Measurements from ENCODE around the gene ZBTB20.
A peak's percentile ranks its signal among the peaks of the same experiment; 100 is the strongest.

ZBTB20 gene

DNA sequence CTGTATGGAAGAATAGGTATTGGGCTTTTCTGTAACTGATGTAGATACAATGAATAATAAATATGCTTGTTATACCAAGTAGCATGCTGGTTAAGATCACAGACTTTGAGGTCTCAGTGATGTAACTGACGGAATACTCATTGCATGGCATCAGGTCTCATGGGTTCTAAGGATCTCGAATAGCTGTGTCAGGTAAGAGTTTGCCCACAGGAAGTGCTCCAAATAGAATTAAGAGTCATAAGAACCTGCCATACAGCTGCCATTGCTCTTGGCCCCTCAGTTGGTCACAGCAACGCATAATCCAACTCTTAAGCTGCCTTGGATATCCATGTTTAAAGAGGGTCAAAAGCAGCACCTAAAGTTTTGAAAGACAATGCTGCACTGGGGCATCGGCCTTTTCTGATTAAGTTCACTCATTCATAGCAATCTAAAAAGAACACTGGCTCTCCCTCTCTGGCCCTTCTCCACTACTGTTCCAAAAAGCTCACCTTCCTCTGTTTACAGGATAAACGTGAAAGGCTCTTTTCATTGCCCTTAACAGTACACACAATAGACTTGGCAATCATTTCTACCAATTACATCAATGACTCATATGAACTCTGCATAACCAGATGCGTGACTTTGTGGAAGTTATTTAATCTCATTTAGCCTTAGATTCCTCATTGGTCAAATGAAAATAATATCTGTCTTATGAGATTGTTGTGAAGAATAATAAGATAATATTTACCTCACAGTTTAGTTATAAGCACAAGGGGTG, 74.6 kb downstream of the ZBTB20 start:
- Histone ChIP-seq H3K79me1 (replicated peaks; ENCODE audit: low read length, poor library complexity, severe bottlenecking) (peaks cover 1% of the 10 kb centered on the region), H2AFZ (ENCODE audit: low read depth, low read length) (no peak overlapping the region), H2BK15ac (ENCODE audit: low read depth, poor library complexity, severe bottlenecking) (no peak overlapping the region), H3K4me2 (ENCODE audit: low read length, poor library complexity, severe bottlenecking) (no peak overlapping the region), H3K27ac (ENCODE audit: low read length, poor library complexity, severe bottlenecking) (no peak overlapping the region), H3K4ac (ENCODE audit: low read depth in 1 of 2, low read length in 2 of 2) (no peak overlapping the region), H2BK12ac (ENCODE audit: low read length in 2 of 2) (peak overlapping the region in 1 of 2 experiments; percentile 24), H2AK5ac (ENCODE audit: low read length, severe bottlenecking) (no peak overlapping the region), H3K9me3 (ENCODE audit: control insufficient read depth, low read length) (peaks cover 11% of the 10 kb centered on the region), H3K14ac (ENCODE audit: low read length in 2 of 2) (no peak overlapping the region), H3K23ac (ENCODE audit: low read length in 2 of 2) (no peak overlapping the region), H3K4me1 (ENCODE audit: control insufficient read depth, insufficient read depth, low read depth, low read length) (no peaks in the 10 kb centered on the region), H2BK120ac (ENCODE audit: low read depth, low read length) (no peak overlapping the region), H2BK5ac (ENCODE audit: low read depth, low read length, poor library complexity, severe bottlenecking) (no peak overlapping the region), H3K9ac (ENCODE audit: low read length) (peak overlapping the region; percentile 84), H4K8ac (ENCODE audit: low read length) (no peak overlapping the region), H4K91ac (ENCODE audit: low read length) (no peak overlapping the region), H3K4me3 (ENCODE audit: insufficient read depth in 1 of 2, low read depth in 1 of 2, low read length in 2 of 2) (peak overlapping the region in 1 of 2 experiments; percentile 55), H3K27me3 (ENCODE audit: control insufficient read depth in 1 of 2, insufficient read depth in 1 of 2, low read length in 2 of 2) (no peaks in the 10 kb centered on the region), H3K36me3 (ENCODE audit: control insufficient read depth in 1 of 2, insufficient read depth in 2 of 2, low read depth in 1 of 2, low read length in 2 of 2) (peaks cover 2 to 4% of the 10 kb centered on the region in 2 experiments), H3K18ac (ENCODE audit: low read depth in 1 of 2, low read length in 2 of 2) (no peak overlapping the region)
- WGBS = 89% methylated on average over 5 of the region's 6 CpGs
- DNase-seq = no peak

- Histone ChIP-seq H3K14ac (ENCODE audit: low read length in 2 of 2) (no peak overlapping the region), H2BK120ac (ENCODE audit: low read depth, low read length) (no peak overlapping the region), H2BK12ac (ENCODE audit: low read length in 2 of 2) (no peak overlapping the region), H3K27me3 (ENCODE audit: control insufficient read depth in 1 of 2, insufficient read depth in 1 of 2, low read length in 2 of 2) (no peaks in the 10 kb centered on the region), H3K9me3 (ENCODE audit: control insufficient read depth, low read length) (peaks cover 7% of the 10 kb centered on the region), H3K27ac (ENCODE audit: low read length, poor library complexity, severe bottlenecking) (no peak overlapping the region), H4K91ac (ENCODE audit: low read length) (no peak overlapping the region), H2AFZ (ENCODE audit: low read depth, low read length) (no peak overlapping the region), H2BK15ac (ENCODE audit: low read depth, poor library complexity, severe bottlenecking) (no peak overlapping the region), H3K79me1 (replicated peaks; ENCODE audit: low read length, poor library complexity, severe bottlenecking) (no peaks in the 10 kb centered on the region), H3K4me2 (ENCODE audit: low read length, poor library complexity, severe bottlenecking) (no peak overlapping the region), H3K23ac (ENCODE audit: low read length in 2 of 2) (no peak overlapping the region), H3K4ac (ENCODE audit: low read depth in 1 of 2, low read length in 2 of 2) (no peak overlapping the region), H4K8ac (ENCODE audit: low read length) (no peak overlapping the region), H2BK5ac (ENCODE audit: low read depth, low read length, poor library complexity, severe bottlenecking) (no peak overlapping the region), H3K4me3 (ENCODE audit: insufficient read depth in 1 of 2, low read depth in 1 of 2, low read length in 2 of 2) (peak overlapping the region in 1 of 2 experiments; percentile 55), H3K18ac (ENCODE audit: low read depth in 1 of 2, low read length in 2 of 2) (no peak overlapping the region), H3K4me1 (ENCODE audit: control insufficient read depth, insufficient read depth, low read depth, low read length) (no peaks in the 10 kb centered on the region), H2AK5ac (ENCODE audit: low read length, severe bottlenecking) (no peak overlapping the region), H3K36me3 (ENCODE audit: control insufficient read depth in 1 of 2, insufficient read depth in 2 of 2, low read depth in 1 of 2, low read length in 2 of 2) (peaks cover 0 to 1% of the 10 kb centered on the region in 2 experiments), H3K9ac (ENCODE audit: low read length) (peak overlapping the region; percentile 84)
- DNase-seq = peak; percentile 34
- 79% methylated on average over 4 of the region's 5 CpGs for WGBS
Measured at GRCh38 chr3:115071601-115072000, 75.5 kb downstream of the ZBTB20 start.

GRCh38 chr3:115071166-115071565, 75.9 kb downstream of the ZBTB20 start:
- H3K79me1 ChIP-seq (replicated peaks; ENCODE audit: low read length, poor library complexity, severe bottlenecking) = no peaks in the 10 kb centered on the region
- H3K36me3 ChIP-seq (ENCODE audit: control insufficient read depth in 1 of 2, insufficient read depth in 2 of 2, low read depth in 1 of 2, low read length in 2 of 2) = no peaks in the 10 kb centered on the region
- no peak overlapping the region for H3K14ac ChIP-seq (ENCODE audit: low read length in 2 of 2)
- H3K4me1 ChIP-seq (ENCODE audit: control insufficient read depth, insufficient read depth, low read depth, low read length) = no peaks in the 10 kb centered on the region
- H2BK15ac ChIP-seq (ENCODE audit: low read depth, poor library complexity, severe bottlenecking) = no peak overlapping the region
- H3K27ac ChIP-seq (ENCODE audit: low read length, poor library complexity, severe bottlenecking) = no peak overlapping the region
- no peak for DNase-seq
- peaks cover 3% of the 10 kb centered on the region for H3K9me3 ChIP-seq (ENCODE audit: control insufficient read depth, low read length)
- H3K4me3 ChIP-seq (ENCODE audit: insufficient read depth in 1 of 2, low read depth in 1 of 2, low read length in 2 of 2) = peak overlapping the region in 1 of 2 experiments; percentile 55
- no peak overlapping the region for H3K4ac ChIP-seq (ENCODE audit: low read depth in 1 of 2, low read length in 2 of 2)
- H3K18ac ChIP-seq (ENCODE audit: low read depth in 1 of 2, low read length in 2 of 2) = no peak overlapping the region
- no peak overlapping the region for H4K91ac ChIP-seq (ENCODE audit: low read length)
- no peak overlapping the region for H2AK5ac ChIP-seq (ENCODE audit: low read length, severe bottlenecking)
- H2AFZ ChIP-seq (ENCODE audit: low read depth, low read length) = no peak overlapping the region
- H3K23ac ChIP-seq (ENCODE audit: low read length in 2 of 2) = no peak overlapping the region
- no peak overlapping the region for H4K8ac ChIP-seq (ENCODE audit: low read length)
- no peak overlapping the region for H2BK120ac ChIP-seq (ENCODE audit: low read depth, low read length)
- H3K9ac ChIP-seq (ENCODE audit: low read length) = peak overlapping the region; percentile 84
- H2BK12ac ChIP-seq (ENCODE audit: low read length in 2 of 2) = no peak overlapping the region
- no peaks in the 10 kb centered on the region for H3K27me3 ChIP-seq (ENCODE audit: control insufficient read depth in 1 of 2, insufficient read depth in 1 of 2, low read length in 2 of 2)
- no peak overlapping the region for H3K4me2 ChIP-seq (ENCODE audit: low read length, poor library complexity, severe bottlenecking)
- WGBS = 100% methylated on average over 1 of the region's 2 CpGs
- H2BK5ac ChIP-seq (ENCODE audit: low read depth, low read length, poor library complexity, severe bottlenecking) = no peak overlapping the region

DNA sequence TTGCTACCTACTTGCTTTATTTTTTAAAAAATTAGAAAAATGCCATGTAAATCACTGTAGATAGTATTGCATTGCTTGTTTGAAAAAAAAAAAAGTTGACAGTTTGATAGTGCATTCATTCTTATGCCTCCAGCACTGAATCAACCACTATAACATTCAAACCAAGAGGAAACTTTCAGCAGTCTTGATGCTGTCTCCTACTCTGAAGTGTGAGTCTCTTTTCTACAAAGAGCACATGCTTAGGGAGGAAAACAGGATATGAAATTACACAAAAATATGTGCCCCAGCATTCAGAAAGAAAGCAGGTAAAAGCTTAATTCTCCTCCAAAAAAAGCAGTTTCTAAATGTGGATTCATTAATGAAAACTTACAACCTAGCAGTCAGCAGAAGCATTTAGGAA, 78.3 kb downstream of the ZBTB20 start:
- Histone ChIP-seq H3K4me1 (ENCODE audit: control insufficient read depth, insufficient read depth, low read depth, low read length) (no peaks in the 10 kb centered on the region), H4K8ac (ENCODE audit: low read length) (no peak overlapping the region), H2BK5ac (ENCODE audit: low read depth, low read length, poor library complexity, severe bottlenecking) (no peak overlapping the region), H3K9ac (ENCODE audit: low read length) (no peak overlapping the region), H3K9me3 (ENCODE audit: control insufficient read depth, low read length) (no peaks in the 10 kb centered on the region), H3K4me2 (ENCODE audit: low read length, poor library complexity, severe bottlenecking) (no peak overlapping the region), H3K4ac (ENCODE audit: low read depth in 1 of 2, low read length in 2 of 2) (no peak overlapping the region), H3K14ac (ENCODE audit: low read length in 2 of 2) (no peak overlapping the region), H3K4me3 (ENCODE audit: insufficient read depth in 1 of 2, low read depth in 1 of 2, low read length in 2 of 2) (no peak overlapping the region), H3K18ac (ENCODE audit: low read depth in 1 of 2, low read length in 2 of 2) (no peak overlapping the region), H3K79me1 (replicated peaks; ENCODE audit: low read length, poor library complexity, severe bottlenecking) (no peaks in the 10 kb centered on the region), H2BK120ac (ENCODE audit: low read depth, low read length) (no peak overlapping the region), H2AK5ac (ENCODE audit: low read length, severe bottlenecking) (no peak overlapping the region), H3K27ac (ENCODE audit: low read length, poor library complexity, severe bottlenecking) (no peak overlapping the region), H3K23ac (ENCODE audit: low read length in 2 of 2) (no peak overlapping the region), H2AFZ (ENCODE audit: low read depth, low read length) (no peak overlapping the region), H2BK15ac (ENCODE audit: low read depth, poor library complexity, severe bottlenecking) (no peak overlapping the region), H2BK12ac (ENCODE audit: low read length in 2 of 2) (no peak overlapping the region), H3K27me3 (ENCODE audit: control insufficient read depth in 1 of 2, insufficient read depth in 1 of 2, low read length in 2 of 2) (no peaks in the 10 kb centered on the region), H3K36me3 (ENCODE audit: control insufficient read depth in 1 of 2, insufficient read depth in 2 of 2, low read depth in 1 of 2, low read length in 2 of 2) (no peaks in the 10 kb centered on the region), H4K91ac (ENCODE audit: low read length) (no peak overlapping the region)
- no peak for DNase-seq
